ENCODE measurements around the gene GHSR. TPM values are rescaled to one million over a fixed set of nuclear protein-coding genes. Genes with fewer than 3 reads are reported as not detected.

The GHSR gene
- polyA plus RNA-seq, 1 of the 3 experiments (the other 2 are of a cell fraction): not detected

DNA sequence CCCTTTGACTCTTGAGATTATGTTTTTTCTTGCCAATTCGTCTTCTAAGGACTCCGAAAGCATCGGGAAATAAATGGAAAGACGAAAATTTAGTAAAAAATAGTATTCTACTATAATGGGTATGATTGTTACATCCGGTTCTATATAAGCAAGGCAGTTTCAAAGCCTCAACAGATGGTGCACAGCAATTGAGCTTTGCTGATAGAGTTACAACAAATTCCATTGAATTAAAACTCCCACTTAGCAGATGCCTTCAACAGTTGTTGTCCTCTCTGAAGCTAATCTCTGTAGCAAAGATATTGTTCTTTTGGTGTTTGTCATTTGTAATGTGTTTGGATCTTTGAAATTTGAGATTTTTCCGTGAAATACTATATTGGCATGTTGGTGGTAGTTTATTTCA is 16.1 kb upstream of the GHSR start:
- Histone ChIP-seq H3K4me2 (no peak overlapping the region), H3K79me2 (ENCODE audit: insufficient read depth) (no peaks in the 10 kb centered on the region), H3K27ac (ENCODE audit: low read depth in 2 of 2, low read length in 1 of 2) (no peak overlapping the region), H3K27me3 (ENCODE audit: insufficient read depth) (no peaks in the 10 kb centered on the region), H3K36me3 (replicated peaks in 1 of 2; ENCODE audit: control insufficient read depth in 1 of 2, insufficient read depth in 2 of 2, low read length in 1 of 2) (no peaks in the 10 kb centered on the region), H3K9me3 (no peaks in the 10 kb centered on the region), H3K9ac (no peak overlapping the region), H3K4me3 (ENCODE audit: low read depth in 2 of 2, low read length in 1 of 2) (no peak overlapping the region), H4K20me1 (ENCODE audit: insufficient read depth) (no peaks in the 10 kb centered on the region), H2AFZ (ENCODE audit: low read depth) (no peak overlapping the region), H3K4me1 (ENCODE audit: control insufficient read depth in 1 of 2, insufficient read depth in 2 of 2, low read depth in 1 of 2, low read length in 1 of 2) (peaks cover 0 to 2% of the 10 kb centered on the region in 2 experiments; a peak in 1 of 4 replicates), H3K9me2 (no peaks in the 10 kb centered on the region), H3F3A (replicated peaks; ENCODE audit: insufficient read depth) (no peaks in the 10 kb centered on the region)
- CTCF ChIA-PET: interaction anchor here (1.0 to 1.3 kb wide), 4 partner anchors 12 to 209 kb away, joined by 3 read pairs; no protein-coding TSS in a partner anchor
- 73% methylated on average over 6 of the region's 6 CpGs for WGBS (ENCODE audit: low lambda C conversion rate)
- POLR2A ChIA-PET: no interaction called here
- TF ChIP-seq TCF12 (IDR thresholded peaks at IDR 0.05): no peak
- TF ChIP-seq POLR2AphosphoS5 (IDR thresholded peaks at IDR 0.05; ENCODE audit: low read depth, low read length): no peak
- no peak for TF ChIP-seq GATA2 (CRISPR knock-in tag; IDR thresholded peaks at IDR 0.05)
- TF ChIP-seq, protein P1, sequence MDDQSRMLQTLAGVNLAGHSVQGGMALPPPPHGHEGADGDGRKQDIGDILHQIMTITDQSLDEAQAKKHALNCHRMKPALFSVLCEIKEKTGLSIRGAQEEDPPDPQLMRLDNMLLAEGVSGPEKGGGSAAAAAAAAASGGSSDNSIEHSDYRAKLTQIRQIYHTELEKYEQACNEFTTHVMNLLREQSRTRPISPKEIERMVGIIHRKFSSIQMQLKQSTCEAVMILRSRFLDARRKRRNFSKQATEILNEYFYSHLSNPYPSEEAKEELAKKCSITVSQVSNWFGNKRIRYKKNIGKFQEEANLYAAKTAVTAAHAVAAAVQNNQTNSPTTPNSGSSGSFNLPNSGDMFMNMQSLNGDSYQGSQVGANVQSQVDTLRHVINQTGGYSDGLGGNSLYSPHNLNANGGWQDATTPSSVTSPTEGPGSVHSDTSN (IDR thresholded peaks at IDR 0.05): no peak
- no peak for DNase-seq

DNA sequence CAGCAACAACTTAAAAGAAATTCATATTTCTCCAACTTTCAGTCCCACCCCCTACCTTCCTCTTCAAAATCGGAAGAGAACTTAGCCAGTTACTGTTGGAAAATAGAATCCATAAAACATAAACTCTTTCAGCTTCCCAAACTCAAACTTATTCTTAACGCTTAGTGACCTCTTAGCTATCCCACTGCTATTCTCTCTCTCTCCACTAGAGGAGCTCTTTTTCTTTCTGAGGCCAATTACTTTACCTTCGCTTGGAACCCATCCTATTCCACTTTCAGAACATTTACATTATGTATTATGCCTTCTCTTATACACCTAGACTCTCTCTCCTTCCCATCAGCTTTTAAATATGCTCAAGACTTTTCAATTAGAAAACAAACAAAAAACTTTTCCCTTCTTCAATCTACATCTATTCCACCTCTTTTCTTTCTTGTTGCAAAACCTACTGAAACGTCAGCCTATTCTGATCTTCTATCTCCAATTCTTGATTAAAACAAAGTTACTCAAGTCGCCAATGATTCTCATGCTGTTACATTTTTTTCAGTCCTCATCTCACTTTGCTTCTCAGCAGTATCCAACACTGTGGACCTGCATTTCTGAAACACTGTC is 13.4 kb upstream of the GHSR start:
- WGBS (ENCODE audit: low lambda C conversion rate): 30% methylated on average over 5 of the region's 5 CpGs
- TF ChIP-seq, protein P2, sequence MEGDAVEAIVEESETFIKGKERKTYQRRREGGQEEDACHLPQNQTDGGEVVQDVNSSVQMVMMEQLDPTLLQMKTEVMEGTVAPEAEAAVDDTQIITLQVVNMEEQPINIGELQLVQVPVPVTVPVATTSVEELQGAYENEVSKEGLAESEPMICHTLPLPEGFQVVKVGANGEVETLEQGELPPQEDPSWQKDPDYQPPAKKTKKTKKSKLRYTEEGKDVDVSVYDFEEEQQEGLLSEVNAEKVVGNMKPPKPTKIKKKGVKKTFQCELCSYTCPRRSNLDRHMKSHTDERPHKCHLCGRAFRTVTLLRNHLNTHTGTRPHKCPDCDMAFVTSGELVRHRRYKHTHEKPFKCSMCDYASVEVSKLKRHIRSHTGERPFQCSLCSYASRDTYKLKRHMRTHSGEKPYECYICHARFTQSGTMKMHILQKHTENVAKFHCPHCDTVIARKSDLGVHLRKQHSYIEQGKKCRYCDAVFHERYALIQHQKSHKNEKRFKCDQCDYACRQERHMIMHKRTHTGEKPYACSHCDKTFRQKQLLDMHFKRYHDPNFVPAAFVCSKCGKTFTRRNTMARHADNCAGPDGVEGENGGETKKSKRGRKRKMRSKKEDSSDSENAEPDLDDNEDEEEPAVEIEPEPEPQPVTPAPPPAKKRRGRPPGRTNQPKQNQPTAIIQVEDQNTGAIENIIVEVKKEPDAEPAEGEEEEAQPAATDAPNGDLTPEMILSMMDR (IDR thresholded peaks at IDR 0.05): peak; percentile 89
- TF ChIP-seq RAD21 (IDR thresholded peaks at IDR 0.05; ENCODE audit: low read length) (peak; percentile 60), RFX5 (IDR thresholded peaks at IDR 0.05; ENCODE audit: low read length) (no peak), SMC3 (IDR thresholded peaks at IDR 0.05; ENCODE audit: low read depth, low read length) (peak; percentile 30)

DNA sequence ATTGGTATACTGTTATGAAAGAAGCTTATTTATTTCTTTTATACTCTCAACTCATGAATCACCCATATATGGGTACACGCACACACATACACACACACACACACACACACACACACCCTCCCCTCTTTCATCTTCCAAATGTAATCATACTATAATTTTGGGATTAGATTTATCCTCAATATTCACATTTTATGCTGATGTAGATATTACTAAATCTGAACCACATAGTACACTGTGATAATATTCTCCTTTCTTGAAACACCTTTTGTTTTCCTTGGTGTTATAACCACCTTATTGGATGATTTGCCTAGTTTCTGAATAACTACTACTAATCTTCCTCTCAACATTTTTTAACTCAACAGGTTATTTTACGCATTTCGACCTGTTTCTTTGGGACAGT is 8.1 kb upstream of the GHSR start:
- Histone ChIP-seq H3K27ac (ENCODE audit: low read depth in 2 of 2, low read length in 1 of 2) (no peak overlapping the region), H3K27me3 (ENCODE audit: insufficient read depth) (no peaks in the 10 kb centered on the region), H3K4me3 (ENCODE audit: low read depth in 2 of 2, low read length in 1 of 2) (no peak overlapping the region), H4K20me1 (ENCODE audit: insufficient read depth) (no peaks in the 10 kb centered on the region), H3K4me1 (ENCODE audit: control insufficient read depth in 1 of 2, insufficient read depth in 2 of 2, low read depth in 1 of 2, low read length in 1 of 2) (no peaks in the 10 kb centered on the region), H3K79me2 (ENCODE audit: insufficient read depth) (no peaks in the 10 kb centered on the region), H3K4me2 (no peak overlapping the region), H2AFZ (ENCODE audit: low read depth) (no peak overlapping the region), H3F3A (replicated peaks; ENCODE audit: insufficient read depth) (peaks cover 4% of the 10 kb centered on the region), H3K9me3 (no peaks in the 10 kb centered on the region), H3K9ac (no peak overlapping the region), H3K9me2 (no peaks in the 10 kb centered on the region), H3K36me3 (replicated peaks in 1 of 2; ENCODE audit: control insufficient read depth in 1 of 2, insufficient read depth in 2 of 2, low read length in 1 of 2) (no peaks in the 10 kb centered on the region)
- CTCF ChIA-PET: interaction anchor here (1.1 kb wide), 1 partner anchor 21 kb away, joined by 3 read pairs; no protein-coding TSS in a partner anchor
- WGBS (ENCODE audit: low lambda C conversion rate): 80% methylated on average over 3 of the region's 3 CpGs
- POLR2A ChIA-PET: no interaction called here
- DNase-seq: no peak
- TF ChIP-seq, protein P3, sequence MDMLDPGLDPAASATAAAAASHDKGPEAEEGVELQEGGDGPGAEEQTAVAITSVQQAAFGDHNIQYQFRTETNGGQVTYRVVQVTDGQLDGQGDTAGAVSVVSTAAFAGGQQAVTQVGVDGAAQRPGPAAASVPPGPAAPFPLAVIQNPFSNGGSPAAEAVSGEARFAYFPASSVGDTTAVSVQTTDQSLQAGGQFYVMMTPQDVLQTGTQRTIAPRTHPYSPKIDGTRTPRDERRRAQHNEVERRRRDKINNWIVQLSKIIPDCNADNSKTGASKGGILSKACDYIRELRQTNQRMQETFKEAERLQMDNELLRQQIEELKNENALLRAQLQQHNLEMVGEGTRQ (IDR thresholded peaks at IDR 0.05; ENCODE audit: borderline replicate concordance, low read depth, low read length): no peak
- TF ChIP-seq SIN3A (IDR thresholded peaks at IDR 0.05; ENCODE audit: borderline replicate concordance, low read depth, low read length) (no peak), NRF1 (IDR thresholded peaks at IDR 0.05; ENCODE audit: low read depth, low read length) (no peak)
- TF ChIP-seq, protein P4, sequence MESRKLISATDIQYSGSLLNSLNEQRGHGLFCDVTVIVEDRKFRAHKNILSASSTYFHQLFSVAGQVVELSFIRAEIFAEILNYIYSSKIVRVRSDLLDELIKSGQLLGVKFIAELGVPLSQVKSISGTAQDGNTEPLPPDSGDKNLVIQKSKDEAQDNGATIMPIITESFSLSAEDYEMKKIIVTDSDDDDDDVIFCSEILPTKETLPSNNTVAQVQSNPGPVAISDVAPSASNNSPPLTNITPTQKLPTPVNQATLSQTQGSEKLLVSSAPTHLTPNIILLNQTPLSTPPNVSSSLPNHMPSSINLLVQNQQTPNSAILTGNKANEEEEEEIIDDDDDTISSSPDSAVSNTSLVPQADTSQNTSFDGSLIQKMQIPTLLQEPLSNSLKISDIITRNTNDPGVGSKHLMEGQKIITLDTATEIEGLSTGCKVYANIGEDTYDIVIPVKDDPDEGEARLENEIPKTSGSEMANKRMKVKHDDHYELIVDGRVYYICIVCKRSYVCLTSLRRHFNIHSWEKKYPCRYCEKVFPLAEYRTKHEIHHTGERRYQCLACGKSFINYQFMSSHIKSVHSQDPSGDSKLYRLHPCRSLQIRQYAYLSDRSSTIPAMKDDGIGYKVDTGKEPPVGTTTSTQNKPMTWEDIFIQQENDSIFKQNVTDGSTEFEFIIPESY (IDR thresholded peaks at IDR 0.05; ENCODE audit: borderline replicate concordance, low read depth): no peak
- TF ChIP-seq, protein P2 (IDR thresholded peaks at IDR 0.05): no peak

More for the DNA sequence above, 13.4 kb upstream of the GHSR start:
- Histone ChIP-seq H3K79me2 (ENCODE audit: insufficient read depth) (no peaks in the 10 kb centered on the region), H3K9me3 (no peaks in the 10 kb centered on the region), H4K20me1 (ENCODE audit: insufficient read depth) (no peaks in the 10 kb centered on the region), H3K36me3 (replicated peaks in 1 of 2; ENCODE audit: control insufficient read depth in 1 of 2, insufficient read depth in 2 of 2, low read length in 1 of 2) (no peaks in the 10 kb centered on the region), H3K4me2 (no peak overlapping the region), H3F3A (replicated peaks; ENCODE audit: insufficient read depth) (no peaks in the 10 kb centered on the region), H3K4me1 (ENCODE audit: control insufficient read depth in 1 of 2, insufficient read depth in 2 of 2, low read depth in 1 of 2, low read length in 1 of 2) (no peaks in the 10 kb centered on the region), H3K27me3 (ENCODE audit: insufficient read depth) (no peaks in the 10 kb centered on the region), H3K4me3 (ENCODE audit: low read depth in 2 of 2, low read length in 1 of 2) (no peak overlapping the region), H3K27ac (ENCODE audit: low read depth in 2 of 2, low read length in 1 of 2) (no peak overlapping the region), H3K9ac (no peak overlapping the region), H2AFZ (ENCODE audit: low read depth) (no peak overlapping the region), H3K9me2 (no peaks in the 10 kb centered on the region)
- peak; percentile 55 for DNase-seq
- ChIA-PET POLR2A (no interaction called here), CTCF (interaction anchor here (0.6 to 3.4 kb wide), 45 partner anchors 9 to 915 kb away, joined by 3 to 27 read pairs (median 4); partner anchors contain the start of genes ECT2 and GHSR)

Measured in SK-N-SH (cell line).